GM12878 (cell line): Measurements from ENCODE around the gene HSPB8. TPM values are rescaled to one million over a fixed set of nuclear protein-coding genes. Genes with fewer than 3 reads are reported as not detected.

Source experiments
- ATAC-seq: fragments of 200-7000 bp; cut with Tn5 transposase; 3 replicates; pipeline ENCODE4 v1.9.1; 2020; ENCODE audit warnings: mild to moderate bottlenecking, moderate library complexity
- BruUV-seq: library from RNA; stranded (reverse); fragments of 400-500 nt; replicated peaks from 2 replicates; lab custom pipeline; 2021; lab: Mats Ljungman, UMichigan
- CTCF ChIA-PET: fragments of 300-600 bp; sonication (Branson Sonifier 250); formaldehyde crosslinking; extraction: SDS; loops from one replicate; lab custom pipeline; 2021; ENCODE audit warnings: inconsistent platforms; lab: Yijun Ruan, JAX
- POLR2A ChIA-PET: fragments of 350-600 bp; formaldehyde crosslinking; extraction: SDS; loops from one replicate; lab custom pipeline; 2021; ENCODE audit warnings: inconsistent platforms; lab: Charles Lee
- RAD21 ChIA-PET: fragments of 300-600 bp; sonication (Branson Sonifier 250); formaldehyde crosslinking; loops from one replicate; lab custom pipeline; 2023; ENCODE audit warnings: antibody characterized with exemption; ENCODE audit not compliant: unreplicated experiment; lab: Charles Lee
- SMC1A ChIA-PET: fragments of 300-600 bp; sonication (Branson Sonifier 250); formaldehyde crosslinking; loops from one replicate; lab custom pipeline; 2023; ENCODE audit not compliant: unreplicated experiment, uncharacterized antibody; lab: Charles Lee
- DNase-seq: peaks from one replicate; pipeline ENCODE4 v3.0.0-alpha.2; 2011; ENCODE audit warnings: low read depth, low spot score
- FAIRE-seq: peaks from 3 replicates; lab custom pipeline; 2011; peaks lifted over from hg19 to GRCh38; lab: Jason Lieb, UNC
- H2AFZ ChIP-seq: 2 replicates; pipeline ENCODE4 v1.6.0; 2011; ENCODE audit warnings: low read depth, low read length, control low read depth; ENCODE audit not compliant: control insufficient read depth
- H3K27ac ChIP-seq: 2 replicates; pipeline ENCODE4 v1.5.1; 2011; ENCODE audit warnings: control low read depth; ENCODE audit not compliant: control insufficient read depth, insufficient read depth
- H3K27me3 ChIP-seq, 2 experiments: replicated peaks in 1 of 2; 2 replicates each; pipeline versions ENCODE4 v1.6.0 to v1.6.1; 2011; ENCODE audit warnings: low read length in 1 of 2; ENCODE audit not compliant: control insufficient read depth in 2 of 2, insufficient read depth in 2 of 2
- H3K36me3 ChIP-seq, 2 experiments: 2 replicates each; pipeline ENCODE4 v1.5.1; 2011; ENCODE audit warnings: low read length in 1 of 2; ENCODE audit not compliant: control insufficient read depth in 2 of 2, insufficient read depth in 2 of 2
- H3K4me1 ChIP-seq: 2 replicates; pipeline ENCODE4 v1.6.1; 2011; ENCODE audit warnings: mild to moderate bottlenecking, low read length, moderate library complexity, mixed read lengths; ENCODE audit not compliant: control insufficient read depth, insufficient read depth
- H3K4me2 ChIP-seq: 2 replicates; pipeline ENCODE4 v1.6.0; 2011; ENCODE audit warnings: control low read depth; ENCODE audit not compliant: control insufficient read depth, insufficient read depth
- H3K4me3 ChIP-seq: fragments of 200-600 bp; sonication (generic); 2 replicates; pipeline ENCODE4 v1.5.1; 2016
- H3K79me2 ChIP-seq: 2 replicates; pipeline ENCODE4 v1.6.0; 2011; ENCODE audit warnings: low read length; ENCODE audit not compliant: control insufficient read depth, insufficient read depth
- H3K9ac ChIP-seq: 2 replicates; pipeline ENCODE4 v1.8.0; 2011; ENCODE audit warnings: low read length, control low read depth, mixed read lengths; ENCODE audit not compliant: control insufficient read depth, insufficient read depth
- H3K9me3 ChIP-seq: replicated peaks from 3 replicates; pipeline ENCODE4 v1.5.1; 2011; ENCODE audit warnings: mild to moderate bottlenecking, low read length; ENCODE audit not compliant: control insufficient read depth, insufficient read depth
- H4K20me1 ChIP-seq: 2 replicates; pipeline ENCODE4 v1.6.0; 2011; ENCODE audit not compliant: control insufficient read depth, insufficient read depth
- CHD4 ChIP-seq: fragments of 200-600 bp; sonication (generic); IDR thresholded peaks from 2 replicates; pipeline ENCODE4 v1.6.1; 2016; ENCODE audit warnings: mild to moderate bottlenecking
- CREB1 ChIP-seq: IDR thresholded peaks from 2 replicates; pipeline ENCODE4 v1.6.1; 2012; ENCODE audit warnings: low read depth, mild to moderate bottlenecking, inconsistent platforms
- NFIC ChIP-seq: IDR thresholded peaks from 2 replicates; pipeline ENCODE4 v1.6.1; 2012; ENCODE audit warnings: low read depth, mild to moderate bottlenecking, inconsistent platforms, low read length, moderate library complexity
- ZNF622 ChIP-seq: fragments of 450-650 bp; IDR thresholded peaks from 2 replicates; pipeline ENCODE4 v1.6.1; 2017; ENCODE audit warnings: mild to moderate bottlenecking, inconsistent platforms
- WGBS: methylation state at CpG from one replicate; pipeline ENCODE4 v1.1.6; 2016; ENCODE audit warnings: low lambda C conversion rate; ENCODE audit not compliant: insufficient replicate concordance, insufficient coverage; ENCODE audit errors: missing lambda C conversion rate; 5-methylcytosine and 5-hydroxymethylcytosine counted together
- in situ Hi-C: fragments of 300-500 bp; cut with MboI; formaldehyde crosslinking; loops from 9 replicates; pipeline ENCODE4 v1.14.3; 2018; ENCODE audit warnings: mixed read lengths
- intact Hi-C: fragments of 100-400 bp; cut with micrococcal nuclease; formaldehyde crosslinking; loops from one replicate; pipeline ENCODE4 v1.14.2; 2022; ENCODE audit not compliant: unreplicated experiment
- polyA plus RNA-seq, 11 experiments: library from polyadenylated mRNA; depleted of rRNA in 4 of 11; unstranded in 6 of 11; stranded (reverse) in 5 of 11; fragments of >200 nt; fragmentation: Nextera tagmentation in 4 of 11; fragmentation: Illumina TruSeq in 1 of 11; extraction: Ambion mirVana in 4 of 11; extraction: Trizol in 1 of 11; gene quantifications; 1 replicate in 1 of 11; 2 replicates in 10 of 11; pipeline versions ENCODE4 v1.2.1 to v1.2.3, GENCODE V29; 2011 to 2016; ENCODE audit warnings: inconsistent platforms in 2 of 11, missing spikeins in 2 of 11, low read depth in 1 of 11
- total RNA-seq, 4 experiments: library from RNA; depleted of rRNA in 3 of 4; stranded (reverse); fragments of >200 nt in 3 of 4; fragmentation: Illumina TruSeq in 1 of 4; extraction: Trizol in 1 of 4; gene quantifications; 2 replicates each; pipeline versions ENCODE4 v1.2.1 to v1.2.3, GENCODE V29; 2013 to 2021
- TF ChIP-seq, protein P1 (sequence below): fragments of 450-650 bp; IDR thresholded peaks from 2 replicates; pipeline ENCODE4 v1.6.1; 2017; ENCODE audit warnings: mild to moderate bottlenecking, low read depth, inconsistent platforms; ENCODE audit not compliant: poor library complexity, severe bottlenecking
- TF ChIP-seq, protein P2 (sequence below): fragments of 450-650 bp; IDR thresholded peaks from 2 replicates; pipeline ENCODE4 v1.6.1; 2018; ENCODE audit warnings: borderline replicate concordance, mild to moderate bottlenecking; ENCODE audit not compliant: partially characterized antibody

The HSPB8 gene
- total and polyA plus RNA-seq, 10 of the 15 experiments (the other 5 are each of a cell fraction or from before 2014, with no cell fraction given) = 0.10 TPM; not detected in 9

DNA sequence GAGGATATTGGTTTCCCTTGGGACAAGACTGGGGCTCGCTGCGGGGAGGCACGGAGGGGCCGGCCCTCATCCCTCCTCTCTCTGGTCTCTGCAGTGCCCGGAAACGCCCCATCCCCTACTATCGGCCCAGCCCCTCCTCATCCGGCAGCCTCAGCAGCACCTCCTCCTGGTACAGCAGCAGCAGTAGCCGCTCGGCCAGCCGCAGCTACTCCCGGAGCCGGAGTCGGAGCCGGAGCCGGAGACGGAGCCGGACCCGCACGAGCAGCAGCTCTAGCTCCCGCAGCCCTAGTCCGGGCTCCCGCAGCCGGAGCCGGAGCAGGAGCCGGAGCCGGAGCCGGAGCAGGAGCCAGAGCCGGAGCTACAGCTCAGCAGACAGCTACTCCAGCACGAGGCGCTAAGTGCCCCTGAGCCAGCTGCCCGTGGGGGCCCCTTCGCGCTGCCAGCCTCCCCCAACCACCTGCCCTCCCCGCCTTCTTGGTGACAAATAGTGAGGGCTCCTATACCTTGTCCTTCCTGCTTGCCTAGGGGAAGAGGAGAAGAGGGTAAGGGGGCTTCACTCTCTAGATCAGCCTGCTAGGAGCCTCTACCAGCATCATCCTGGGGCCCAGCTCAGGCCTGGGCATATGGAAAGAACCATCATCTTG, 22.2 kb upstream of the HSPB8 start (continued):
- TF ChIP-seq, protein P1, sequence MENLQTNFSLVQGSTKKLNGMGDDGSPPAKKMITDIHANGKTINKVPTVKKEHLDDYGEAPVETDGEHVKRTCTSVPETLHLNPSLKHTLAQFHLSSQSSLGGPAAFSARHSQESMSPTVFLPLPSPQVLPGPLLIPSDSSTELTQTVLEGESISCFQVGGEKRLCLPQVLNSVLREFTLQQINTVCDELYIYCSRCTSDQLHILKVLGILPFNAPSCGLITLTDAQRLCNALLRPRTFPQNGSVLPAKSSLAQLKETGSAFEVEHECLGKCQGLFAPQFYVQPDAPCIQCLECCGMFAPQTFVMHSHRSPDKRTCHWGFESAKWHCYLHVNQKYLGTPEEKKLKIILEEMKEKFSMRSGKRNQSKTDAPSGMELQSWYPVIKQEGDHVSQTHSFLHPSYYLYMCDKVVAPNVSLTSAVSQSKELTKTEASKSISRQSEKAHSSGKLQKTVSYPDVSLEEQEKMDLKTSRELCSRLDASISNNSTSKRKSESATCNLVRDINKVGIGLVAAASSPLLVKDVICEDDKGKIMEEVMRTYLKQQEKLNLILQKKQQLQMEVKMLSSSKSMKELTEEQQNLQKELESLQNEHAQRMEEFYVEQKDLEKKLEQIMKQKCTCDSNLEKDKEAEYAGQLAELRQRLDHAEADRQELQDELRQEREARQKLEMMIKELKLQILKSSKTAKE = no peak
- TF ChIP-seq ZNF622 = no peak

DNA sequence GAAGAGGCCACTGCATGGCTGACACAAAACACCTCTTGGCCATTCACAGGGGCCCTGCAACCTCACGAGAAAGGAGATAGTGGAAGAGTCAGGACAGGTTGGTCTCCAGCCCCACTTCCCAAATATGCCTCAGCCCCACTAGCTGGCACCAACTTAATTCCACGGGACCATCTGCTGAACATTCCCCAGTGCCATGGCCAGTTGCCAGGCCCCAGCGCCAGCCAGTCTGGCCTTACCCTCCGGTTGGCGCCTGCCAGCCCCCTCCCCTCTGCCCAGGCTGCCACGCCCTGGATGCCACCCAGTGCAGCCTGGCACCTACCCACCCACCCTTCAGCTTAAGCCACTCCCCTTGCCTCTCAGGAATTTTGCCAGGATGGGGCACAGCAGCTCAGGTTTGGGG, 21.2 kb upstream of the HSPB8 start:
- Histone ChIP-seq H3K79me2 (no peaks in the 10 kb centered on the region), H3K4me3 (no peak overlapping the region), H3K36me3 (no peaks in the 10 kb centered on the region), H3K27ac (no peak overlapping the region), H3K27me3 (no peaks in the 10 kb centered on the region), H3K9me3 (no peaks in the 10 kb centered on the region), H4K20me1 (no peaks in the 10 kb centered on the region), H2AFZ (no peak overlapping the region), H3K4me1 (no peaks in the 10 kb centered on the region), H3K9ac (no peak overlapping the region), H3K4me2 (no peak overlapping the region)
- DNase-seq (no peak), ATAC-seq (no peak), FAIRE-seq (no peak)
- TF ChIP-seq CREB1 (no peak), NFIC (no peak), CHD4 (no peak)
- TF ChIP-seq, protein P2, sequence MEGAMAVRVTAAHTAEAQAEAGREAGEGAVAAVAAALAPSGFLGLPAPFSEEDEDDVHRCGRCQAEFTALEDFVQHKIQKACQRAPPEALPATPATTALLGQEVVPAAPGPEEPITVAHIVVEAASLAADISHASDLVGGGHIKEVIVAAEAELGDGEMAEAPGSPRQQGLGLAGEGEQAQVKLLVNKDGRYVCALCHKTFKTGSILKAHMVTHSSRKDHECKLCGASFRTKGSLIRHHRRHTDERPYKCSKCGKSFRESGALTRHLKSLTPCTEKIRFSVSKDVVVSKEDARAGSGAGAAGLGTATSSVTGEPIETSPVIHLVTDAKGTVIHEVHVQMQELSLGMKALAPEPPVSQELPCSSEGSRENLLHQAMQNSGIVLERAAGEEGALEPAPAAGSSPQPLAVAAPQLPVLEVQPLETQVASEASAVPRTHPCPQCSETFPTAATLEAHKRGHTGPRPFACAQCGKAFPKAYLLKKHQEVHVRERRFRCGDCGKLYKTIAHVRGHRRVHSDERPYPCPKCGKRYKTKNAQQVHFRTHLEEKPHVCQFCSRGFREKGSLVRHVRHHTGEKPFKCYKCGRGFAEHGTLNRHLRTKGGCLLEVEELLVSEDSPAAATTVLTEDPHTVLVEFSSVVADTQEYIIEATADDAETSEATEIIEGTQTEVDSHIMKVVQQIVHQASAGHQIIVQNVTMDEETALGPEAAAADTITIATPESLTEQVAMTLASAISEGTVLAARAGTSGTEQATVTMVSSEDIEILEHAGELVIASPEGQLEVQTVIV = no peak
- POLR2A ChIA-PET = no interaction called here
- intact Hi-C loops = no loop called here
- CTCF ChIA-PET = no interaction called here
- BruUV-seq = no TSS peak
- 38% methylated on average over 6 of the region's 6 CpGs for WGBS
- RAD21 ChIA-PET = no interaction called here
- SMC1A ChIA-PET = no interaction called here
- in situ Hi-C loops = no loop called here
